H9 (cell line): ENCODE results near the gene ADSS1. TPM values are rescaled to one million over a fixed set of nuclear protein-coding genes. Genes with fewer than 3 reads are reported as not detected.

Source experiments
- DNase-seq: peaks from one replicate; pipeline ENCODE4 v3.0.0-alpha.2; 2017
- H2AFZ ChIP-seq: one replicate; pipeline ENCODE4 v1.6.1; 2013; ENCODE audit warnings: mild to moderate bottlenecking, low read length, control low read depth, moderate library complexity
- H2AK5ac ChIP-seq: 2 replicates; pipeline ENCODE4 v1.6.1; 2013; ENCODE audit warnings: low read length, control low read depth, mixed read lengths; ENCODE audit not compliant: insufficient read length
- H2BK120ac ChIP-seq: one replicate; pipeline ENCODE4 v1.6.1; 2013; ENCODE audit warnings: low read depth, mild to moderate bottlenecking, low read length, control low read depth, inconsistent platforms; ENCODE audit not compliant: poor library complexity, severe bottlenecking
- H2BK12ac ChIP-seq: 2 replicates; pipeline ENCODE4 v1.6.1; 2013; ENCODE audit warnings: low read length, control low read depth, mixed read lengths, low read depth; ENCODE audit not compliant: insufficient read length
- H2BK15ac ChIP-seq: 2 replicates; pipeline ENCODE4 v1.6.1; 2013; ENCODE audit warnings: low read depth, low read length, control low read depth
- H2BK20ac ChIP-seq: one replicate; pipeline ENCODE4 v1.6.1; 2013; ENCODE audit warnings: low read depth, mild to moderate bottlenecking, low read length, control low read depth, inconsistent platforms; ENCODE audit not compliant: poor library complexity, severe bottlenecking
- H2BK5ac ChIP-seq: 2 replicates; pipeline ENCODE4 v1.6.1; 2013; ENCODE audit warnings: low read length, control low read depth, mixed read lengths; ENCODE audit not compliant: insufficient read length
- H3K14ac ChIP-seq: 2 replicates; pipeline ENCODE4 v1.6.1; 2013; ENCODE audit warnings: low read length, control low read depth; ENCODE audit not compliant: insufficient read depth
- H3K18ac ChIP-seq: 2 replicates; pipeline ENCODE4 v1.6.1; 2013; ENCODE audit warnings: low read depth, mild to moderate bottlenecking, mixed read lengths, low read length, control low read depth; ENCODE audit not compliant: insufficient read length
- H3K23ac ChIP-seq: 2 replicates; pipeline ENCODE4 v1.6.1; 2013; ENCODE audit warnings: low read length, control low read depth, mixed read lengths, low read depth; ENCODE audit not compliant: insufficient read length
- H3K23me2 ChIP-seq: 2 replicates; pipeline ENCODE4 v1.6.1; 2013; ENCODE audit warnings: low read depth, mild to moderate bottlenecking, mixed read lengths, low read length, control low read depth; ENCODE audit not compliant: insufficient read length, poor library complexity, severe bottlenecking
- H3K27ac ChIP-seq: 2 replicates; pipeline ENCODE4 v1.5.1; 2013; ENCODE audit warnings: low read length, control low read depth, mixed read lengths, low read depth; ENCODE audit not compliant: insufficient read length
- H3K27me3 ChIP-seq: 2 replicates; pipeline ENCODE4 v1.6.1; 2013; ENCODE audit warnings: low read length, control low read depth, inconsistent platforms; ENCODE audit not compliant: insufficient read depth
- H3K4ac ChIP-seq: 2 replicates; pipeline ENCODE4 v1.6.1; 2013; ENCODE audit warnings: low read depth, mild to moderate bottlenecking, control low read depth, inconsistent platforms, low read length, moderate library complexity
- H3K4me1 ChIP-seq: 2 replicates; pipeline ENCODE4 v1.6.1; 2013; ENCODE audit warnings: low read length, control low read depth, inconsistent platforms; ENCODE audit not compliant: insufficient read depth
- H3K4me2 ChIP-seq: 2 replicates; pipeline ENCODE4 v1.6.1; 2013; ENCODE audit warnings: low read length, control low read depth, mixed read lengths; ENCODE audit not compliant: insufficient read length, insufficient read depth
- H3K56ac ChIP-seq: 2 replicates; pipeline ENCODE4 v1.6.1; 2013; ENCODE audit warnings: low read depth, mild to moderate bottlenecking, mixed read lengths, low read length, control low read depth; ENCODE audit not compliant: insufficient read length
- H3K79me1 ChIP-seq: 2 replicates; pipeline ENCODE4 v1.6.1; 2013; ENCODE audit warnings: low read depth, mild to moderate bottlenecking, moderate library complexity, low read length, control low read depth, inconsistent platforms; ENCODE audit not compliant: insufficient read depth, poor library complexity, severe bottlenecking
- H3K79me2 ChIP-seq: 2 replicates; pipeline ENCODE4 v1.6.1; 2013; ENCODE audit warnings: low read length, control low read depth, inconsistent platforms; ENCODE audit not compliant: insufficient read depth
- H3K9ac ChIP-seq: 2 replicates; pipeline ENCODE4 v1.6.1; 2013; ENCODE audit warnings: low read length, control low read depth, mixed read lengths; ENCODE audit not compliant: insufficient read length; ENCODE audit errors: extremely low read depth
- H3K9me3 ChIP-seq: one replicate; pipeline ENCODE4 v1.6.1; 2013; ENCODE audit warnings: low read depth, low read length, inconsistent platforms; ENCODE audit not compliant: control insufficient read depth
- H3T11ph ChIP-seq: one replicate; pipeline ENCODE4 v1.6.1; 2013; ENCODE audit warnings: mild to moderate bottlenecking, low read length, control low read depth, inconsistent platforms
- H4K20me1 ChIP-seq: one replicate; pipeline ENCODE4 v1.6.1; 2013; ENCODE audit not compliant: control insufficient read depth, insufficient read length, insufficient read depth
- H4K5ac ChIP-seq: 2 replicates; pipeline ENCODE4 v1.6.1; 2013; ENCODE audit warnings: low read depth, mild to moderate bottlenecking, mixed read lengths, low read length, control low read depth; ENCODE audit not compliant: insufficient read length
- H4K8ac ChIP-seq: replicated peaks from 2 replicates; pipeline ENCODE4 v1.6.1; 2013; ENCODE audit warnings: low read length, control low read depth, mixed read lengths, low read depth; ENCODE audit not compliant: insufficient read length
- H4K91ac ChIP-seq: 2 replicates; pipeline ENCODE4 v1.6.1; 2013; ENCODE audit warnings: low read depth, mild to moderate bottlenecking, moderate library complexity, mixed read lengths, low read length, control low read depth; ENCODE audit not compliant: insufficient read length
- H3K27ac Mint-ChIP-seq, 3 experiments: 2 replicates in 2 of 3; 3 replicates in 1 of 3; pipeline ENCODE4 v1.8.0; 2020 to 2021; ENCODE audit warnings: mixed read lengths in 3 of 3, mild to moderate bottlenecking in 1 of 3, moderate library complexity in 1 of 3
- H3K27me3 Mint-ChIP-seq: 2 replicates; pipeline ENCODE4 v1.8.0; 2021; ENCODE audit warnings: low read depth, mild to moderate bottlenecking, moderate library complexity, mixed read lengths
- H3K36me3 Mint-ChIP-seq, 3 experiments: 2 replicates in 2 of 3; 3 replicates in 1 of 3; pipeline ENCODE4 v1.8.0; 2020 to 2021; ENCODE audit warnings: low read depth in 3 of 3, mixed read lengths in 3 of 3; ENCODE audit not compliant: insufficient read depth in 1 of 3
- H3K4me1 Mint-ChIP-seq, 2 experiments: 2 replicates each; pipeline ENCODE4 v1.8.0; 2020; ENCODE audit warnings: mixed read lengths in 2 of 2
- H3K4me3 Mint-ChIP-seq, 2 experiments: 2 replicates in 1 of 2; 3 replicates in 1 of 2; pipeline ENCODE4 v1.8.0; 2020 to 2021; ENCODE audit warnings: mild to moderate bottlenecking in 2 of 2, mixed read lengths in 2 of 2, moderate library complexity in 1 of 2
- H3K9me3 Mint-ChIP-seq, 2 experiments: 2 replicates in 1 of 2; 3 replicates in 1 of 2; pipeline ENCODE4 v1.8.0; 2020; ENCODE audit warnings: mild to moderate bottlenecking in 2 of 2, mixed read lengths in 2 of 2, moderate library complexity in 1 of 2
- CTCF ChIP-seq: fragments of 200-600 bp; sonication (generic); conservative IDR thresholded peaks from 3 replicates; pipeline ENCODE4 v1.8.0; 2021; ENCODE audit warnings: antibody characterized with exemption, mild to moderate bottlenecking
- WGBS: extraction: QIAGEN DNeasy Blood & Tissue Kit; methylation state at CpG from one replicate; pipeline ENCODE4 v1.1.7; 2013; ENCODE audit warnings: missing lambda C conversion rate, low lambda C conversion rate, mixed read lengths; ENCODE audit not compliant: insufficient read length; ENCODE audit errors: extremely low coverage; 5-methylcytosine and 5-hydroxymethylcytosine counted together
- total RNA-seq: library from RNA; stranded (reverse); gene quantifications from 2 replicates; pipeline ENCODE4 v1.2.1, GENCODE V29; 2021

ADSS1 gene
- total RNA-seq, 1 experiment from 2014 or later: 8.5 TPM

DNA sequence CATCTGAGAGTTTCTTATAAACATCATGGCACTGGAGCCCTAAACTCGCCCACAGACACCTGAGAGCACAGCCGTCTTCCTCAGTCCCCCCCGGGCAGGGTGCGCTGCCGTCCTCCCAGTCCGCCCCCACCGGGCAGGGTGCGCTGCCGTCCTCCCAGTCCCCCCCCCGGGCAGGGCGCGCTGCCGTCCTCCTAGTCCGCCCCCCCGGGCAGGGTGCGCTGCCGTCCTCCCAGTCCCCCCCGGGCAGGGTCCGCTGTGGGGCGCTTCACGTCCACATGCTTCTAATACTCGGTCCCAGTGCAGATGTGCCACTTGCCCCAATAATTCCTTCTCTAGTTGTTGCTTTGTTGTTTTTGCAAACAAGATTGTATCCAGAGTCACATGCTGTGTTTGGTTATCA lies 6.9 kb upstream of the ADSS1 start:
- peaks cover 2 to 33% (median 27%) of the 10 kb centered on the region in 3 experiments; a peak in 6 of 7 replicates for H3K36me3 Mint-ChIP-seq
- no peak overlapping the region for H3K27ac Mint-ChIP-seq
- no peaks in the 10 kb centered on the region for H3K27me3 ChIP-seq
- no peak overlapping the region for H2BK15ac ChIP-seq
- no peak overlapping the region for H3K27ac ChIP-seq
- H2AFZ ChIP-seq: no peak overlapping the region
- no peak overlapping the region for H4K5ac ChIP-seq
- no peak overlapping the region for H2AK5ac ChIP-seq
- H4K20me1 ChIP-seq: peaks cover 3% of the 10 kb centered on the region
- no peak overlapping the region for H3K18ac ChIP-seq
- H2BK20ac ChIP-seq: no peak overlapping the region
- no CpG with 5 or more reads among the region's 22 CpGs for WGBS
- no peak overlapping the region for H3T11ph ChIP-seq
- no peaks in the 10 kb centered on the region for H3K79me1 ChIP-seq
- no peak overlapping the region for H3K4ac ChIP-seq
- no peak overlapping the region for H2BK12ac ChIP-seq
- no peak overlapping the region for H4K91ac ChIP-seq
- no peak overlapping the region for H2BK5ac ChIP-seq
- no peaks in the 10 kb centered on the region; a peak in 1 of 5 replicates for H3K9me3 Mint-ChIP-seq
- no peak overlapping the region for H3K23ac ChIP-seq
- no peak overlapping the region for H3K56ac ChIP-seq
- no peaks in the 10 kb centered on the region for H3K23me2 ChIP-seq
- H2BK120ac ChIP-seq: no peak overlapping the region
- H3K9me3 ChIP-seq: no peaks in the 10 kb centered on the region
- H3K27me3 Mint-ChIP-seq: peaks cover 1% of the 10 kb centered on the region; the same call in 1 of the 2 replicates
- no peak overlapping the region for H3K4me2 ChIP-seq
- TF ChIP-seq CTCF: no peak
- no peak overlapping the region for H3K14ac ChIP-seq
- no peak for DNase-seq
- no peak overlapping the region for H4K8ac ChIP-seq
- no peaks in the 10 kb centered on the region for H3K4me1 Mint-ChIP-seq
- no peaks in the 10 kb centered on the region for H3K79me2 ChIP-seq
- H3K4me1 ChIP-seq: no peaks in the 10 kb centered on the region
- no peak overlapping the region for H3K9ac ChIP-seq
- no peak overlapping the region for H3K4me3 Mint-ChIP-seq
